Ovary (tissue), 9 donors: ENCODE data around the gene ZNF710. TPM values are rescaled to one million over a fixed set of nuclear protein-coding genes. Genes with fewer than 3 reads are reported as not detected.

ENCODE experiments used
- DNase-seq, 5 donors: peaks; one replicate each; pipeline ENCODE4 v3.0.0-alpha.2; 2019 to 2020
- H3K27ac ChIP-seq, 2 donors: fragments of 200-600 bp; one replicate each; pipeline versions ENCODE4 v1.5.1 to v1.8.0; 2019 to 2022
- H3K27me3 ChIP-seq: fragments of 200-600 bp; one replicate; pipeline ENCODE4 v1.8.0; 2022
- H3K36me3 ChIP-seq: fragments of 200-600 bp; sonication (generic); one replicate; pipeline ENCODE4 v1.5.1; 2019
- H3K4me1 ChIP-seq: one replicate; pipeline ENCODE4 v1.8.1; 2013; ENCODE audit warnings: mild to moderate bottlenecking, moderate library complexity; ENCODE audit not compliant: insufficient read depth
- H3K4me3 ChIP-seq: fragments of 200-600 bp; sonication (generic); one replicate; pipeline ENCODE4 v1.5.1; 2017
- H3K9me3 ChIP-seq, 2 donors: fragments of 200-600 bp in 1 of 2; sonication (generic) in 1 of 2; one replicate each; pipeline versions ENCODE4 v1.5.1 to v1.8.1; 2013 to 2019; ENCODE audit warnings: mild to moderate bottlenecking in 1 of 2, moderate library complexity in 1 of 2
- CTCF ChIP-seq, 3 donors: fragments of 450-650 bp in 2 of 3; fragments of 200-600 bp in 1 of 3; IDR thresholded peaks; one replicate each; pipeline versions ENCODE4 v1.5.1 to v1.8.0; 2016 to 2022; ENCODE audit warnings: antibody characterized with exemption in 3 of 3, mild to moderate bottlenecking in 1 of 3
- EP300 ChIP-seq: sonication (generic); formaldehyde crosslinking; IDR thresholded peaks from one replicate; pipeline ENCODE4 v1.6.1; 2017; ENCODE audit warnings: antibody characterized with exemption
- POLR2A ChIP-seq: fragments of 450-650 bp; IDR thresholded peaks from one replicate; pipeline ENCODE4 v1.6.1; 2017; ENCODE audit warnings: antibody characterized with exemption, mild to moderate bottlenecking, moderate library complexity
- WGBS, 3 donors: extraction: QIAGEN DNeasy Blood & Tissue Kit in 1 of 3; methylation state at CpG; one replicate each; pipeline versions ENCODE4 v1.1.5 to v1.1.7; 2013 to 2017; 5-methylcytosine and 5-hydroxymethylcytosine counted together
- intact Hi-C, 4 donors: fragments of 100-400 bp; cut with DNase I; formaldehyde crosslinking; loops; one replicate each; pipeline versions ENCODE4 v1.11.0 to v1.15.1; 2022 to 2023
- polyA plus RNA-seq, 2 donors: library from polyadenylated mRNA; stranded (reverse); fragments of 200-250 nt in 1 of 2; fragments of 350-450 nt in 1 of 2; fragmentation: Illumina TruSeq in 1 of 2; extraction: RNeasy Lipid Tissue Mini Kit (QIAGEN cat#74804) in 1 of 2; gene quantifications; one replicate each; pipeline ENCODE4 v1.2.3, GENCODE V29; 2013 to 2014
- total RNA-seq, 7 donors: library from RNA; depleted of rRNA in 2 of 7; stranded (reverse); fragments of >200 nt in 2 of 7; fragmentation: NEBNext Ultra II Directional in 3 of 7; extraction: Animal tissue kit (Norgen Biotek cat#: 25700) in 3 of 7; gene quantifications; one replicate each; pipeline versions ENCODE4 v1.1.0 to v1.2.4, GENCODE V29; 2016 to 2023
- donor health status: DM: no; HTN: no; CAD: no; lungs with moderate emphysema.
- donor health status: DM: no; HTN: no; CAD: no.
- donor health status: Bipolar disorder and iron deficiency.
- donor health status: DM: yes; HTN: yes; CAD: no.
- donor health status: DM: no; HTN: no; CAD: no.
- donor health status: DM: yes; HTN: yes; CAD: no.

Gene ZNF710
- total and polyA plus RNA-seq, 9 donors, result 6.8 to 19.7 (median 14.4) TPM

GRCh38 chr15:90004671-90005070, 3.5 kb downstream of the ZNF710 start:
- intact Hi-C loops, result loop anchor here in 1 of 4 donors (5.0 kb wide), 2 partner anchors 92 to 112 kb away; partner anchors contain the start of genes AP3S2 and ARPIN
- no peak overlapping the region for H3K4me3 ChIP-seq
- WGBS, 3 donors, result 80 to 88% (median 81%) methylated on average over 8 of the region's 8 CpGs
- H3K4me1 ChIP-seq, result peaks cover 9% of the 10 kb centered on the region
- DNase-seq, result peak in 1 of 5 donors; percentile 36
- H3K9me3 ChIP-seq, result no peaks in the 10 kb centered on the region
- TF ChIP-seq EP300 (no peak), POLR2A (no peak), CTCF (IDR thresholded peaks at IDR 0.05) (no peak)
- no peaks in the 10 kb centered on the region for H3K36me3 ChIP-seq
- no peak overlapping the region for H3K27ac ChIP-seq
- H3K27me3 ChIP-seq, result no peaks in the 10 kb centered on the region

- WGBS, 3 donors, result 89 to 94% (median 90%) methylated on average over 4 of the region's 4 CpGs
- intact Hi-C loops, result no loop called here
- Histone ChIP-seq H3K27me3 (no peaks in the 10 kb centered on the region), H3K36me3 (no peaks in the 10 kb centered on the region), H3K9me3 (no peaks in the 10 kb centered on the region), H3K4me3 (no peak overlapping the region), H3K4me1 (peaks cover 6% of the 10 kb centered on the region), H3K27ac (no peak overlapping the region)
- DNase-seq, result no peak
- TF ChIP-seq CTCF (IDR thresholded peaks at IDR 0.05) (no peak), EP300 (no peak), POLR2A (no peak)
Observed at GRCh38 chr15:90006217-90007075, 5.3 kb downstream of the ZNF710 start.

DNA sequence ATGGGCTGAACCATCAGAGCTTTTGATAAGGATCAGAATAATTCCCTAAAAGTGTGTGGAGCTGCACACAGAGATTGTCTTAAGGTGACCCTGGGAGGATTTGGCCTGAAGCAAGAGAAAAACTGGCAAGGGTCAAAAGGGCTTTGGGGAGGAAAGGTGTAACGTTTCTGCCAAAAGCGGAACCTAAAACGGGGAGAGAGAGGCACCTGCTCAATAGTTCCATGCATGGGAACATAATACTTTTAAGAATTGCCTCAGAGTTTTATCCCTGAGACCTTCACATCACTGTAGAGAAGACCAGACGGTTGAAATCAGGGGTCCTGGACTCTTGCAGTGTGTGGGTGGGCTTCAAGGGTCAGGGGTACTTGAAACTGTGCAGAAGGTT, 5.9 kb downstream of the ZNF710 start:
- Histone ChIP-seq H3K9me3 (peaks cover 0 to 4% of the 10 kb centered on the region in 2 donors), H3K27ac (no peak overlapping the region), H3K4me3 (no peak overlapping the region), H3K27me3 (no peaks in the 10 kb centered on the region), H3K4me1 (peaks cover 6% of the 10 kb centered on the region), H3K36me3 (no peaks in the 10 kb centered on the region)
- intact Hi-C loops, result no loop called here
- DNase-seq, result no peak
- TF ChIP-seq EP300 (no peak), POLR2A (no peak), CTCF (IDR thresholded peaks at IDR 0.05) (no peak)
- WGBS, 3 donors, result 66 to 70% (median 67%) methylated on average over 4 of the region's 4 CpGs

- no peaks in the 10 kb centered on the region for H3K36me3 ChIP-seq
- TF ChIP-seq EP300, result no peak
- no peak for TF ChIP-seq CTCF (IDR thresholded peaks at IDR 0.05)
- no peak for TF ChIP-seq POLR2A
- no peaks in the 10 kb centered on the region for H3K27me3 ChIP-seq
- peaks cover 4% of the 10 kb centered on the region for H3K4me1 ChIP-seq
- DNase-seq, result no peak
- 87 to 90% (median 88%) methylated on average over 7 of the region's 7 CpGs for WGBS, 3 donors
- H3K4me3 ChIP-seq, result no peak overlapping the region
- peaks cover 0 to 4% of the 10 kb centered on the region in 2 donors for H3K9me3 ChIP-seq
- intact Hi-C loops, result no loop called here
- H3K27ac ChIP-seq, result no peak overlapping the region
Observed at GRCh38 chr15:90008607-90009006, 7.5 kb downstream of the ZNF710 start.
